Panc1 (cell line): ENCODE measurements around the gene CATSPERB. TPM values are rescaled to one million over a fixed set of nuclear protein-coding genes. Genes with fewer than 3 reads are reported as not detected.

Source experiments
- ATAC-seq: fragments of 200-7000 bp; cut with Tn5 transposase; 2 replicates; pipeline ENCODE4 v1.9.1; 2020; ENCODE audit warnings: mild to moderate bottlenecking, moderate library complexity
- BruUV-seq: library from RNA; stranded (reverse); fragments of 400-500 nt; replicated peaks from 2 replicates; lab custom pipeline; 2021; lab: Mats Ljungman, UMichigan
- CTCF ChIA-PET: fragments of 300-600 bp; sonication (Branson Sonifier 250); formaldehyde crosslinking; loops from one replicate; lab custom pipeline; 2022; ENCODE audit warnings: antibody characterized with exemption; lab: Charles Lee
- POLR2A ChIA-PET: fragments of 300-600 bp; sonication (Branson Sonifier 250); formaldehyde crosslinking; loops from one replicate; lab custom pipeline; 2022; ENCODE audit warnings: antibody characterized with exemption; lab: Charles Lee
- DNase-seq: peaks from one replicate; pipeline ENCODE4 v3.0.0-alpha.2; 2010; ENCODE audit warnings: low read depth, low spot score
- H3K27ac ChIP-seq: 2 replicates; pipeline ENCODE4 v1.5.1; 2011; ENCODE audit warnings: mild to moderate bottlenecking, low read length, inconsistent platforms
- H3K27me3 ChIP-seq: fragments of 200-500 bp; sonication (Bioruptor generic); 2 replicates; pipeline ENCODE4 v1.6.0; 2014; ENCODE audit warnings: low read length, inconsistent platforms; ENCODE audit not compliant: control insufficient read depth, insufficient read depth
- H3K36me3 ChIP-seq: fragments of 200-500 bp; sonication (Bioruptor generic); 2 replicates; pipeline ENCODE4 v1.5.1; 2014; ENCODE audit warnings: inconsistent platforms, mild to moderate bottlenecking, low read length, moderate library complexity; ENCODE audit not compliant: control insufficient read depth, insufficient read depth
- H3K4me1 ChIP-seq: 2 replicates; pipeline ENCODE4 v1.5.1; 2011; ENCODE audit warnings: inconsistent platforms, mild to moderate bottlenecking, low read length, moderate library complexity; ENCODE audit not compliant: control insufficient read depth, insufficient read depth
- H3K4me3 ChIP-seq, 2 experiments: 2 replicates each; pipeline ENCODE4 v1.5.1; 2011 to 2012; ENCODE audit warnings: low read depth in 2 of 2, low read length in 2 of 2, mild to moderate bottlenecking in 2 of 2, inconsistent platforms in 1 of 2, moderate library complexity in 1 of 2
- H3K9me3 ChIP-seq: fragments of 200-500 bp; sonication (Bioruptor generic); 2 replicates; pipeline ENCODE4 v1.5.1; 2014; ENCODE audit warnings: low read depth, mild to moderate bottlenecking, inconsistent platforms, low read length, moderate library complexity; ENCODE audit not compliant: control insufficient read depth, insufficient read depth
- CTCF ChIP-seq: fragments of 450-650 bp; IDR thresholded peaks from 2 replicates; pipeline ENCODE4 v1.5.1; 2017; ENCODE audit warnings: mild to moderate bottlenecking
- POLR2AphosphoS5 ChIP-seq: IDR thresholded peaks from 2 replicates; pipeline ENCODE4 v1.6.1; 2012; ENCODE audit warnings: mild to moderate bottlenecking, low read depth, low read length, moderate library complexity
- REST ChIP-seq, 2 experiments: IDR thresholded peaks; 2 replicates each; pipeline ENCODE4 v1.6.1; 2011 to 2012; ENCODE audit warnings: low read depth in 2 of 2, control low read depth in 1 of 2, low read length in 1 of 2, mild to moderate bottlenecking in 1 of 2, moderate library complexity in 1 of 2; ENCODE audit not compliant: insufficient read depth in 1 of 2
- SIN3A ChIP-seq: IDR thresholded peaks from 2 replicates; pipeline ENCODE4 v1.6.1; 2012; ENCODE audit warnings: low read depth, mild to moderate bottlenecking, low read length, moderate library complexity, borderline replicate concordance; ENCODE audit not compliant: insufficient read depth
- TCF7L2 ChIP-seq: IDR thresholded peaks from 2 replicates; pipeline ENCODE4 v1.6.1; 2011; ENCODE audit warnings: mild to moderate bottlenecking, low read depth, low read length, inconsistent platforms
- in situ Hi-C: cut with HindIII; loops from 2 replicates; pipeline ENCODE4 v1.10.0; 2016; ENCODE audit warnings: low sequenced_read_pairs, low pct_unique_long_range_greater_than_20kb
- intact Hi-C: fragments of 100-400 bp; cut with micrococcal nuclease; formaldehyde crosslinking; loops from one replicate; pipeline ENCODE4 v1.10.0; 2022; ENCODE audit not compliant: unreplicated experiment
- total RNA-seq: library from RNA; stranded (reverse); gene quantifications from one replicate; pipeline ENCODE4 v1.2.1, GENCODE V29; 2021; ENCODE audit not compliant: unreplicated experiment

CATSPERB gene
- total RNA-seq, 1 experiment from 2014 or later, result not detected

DNA sequence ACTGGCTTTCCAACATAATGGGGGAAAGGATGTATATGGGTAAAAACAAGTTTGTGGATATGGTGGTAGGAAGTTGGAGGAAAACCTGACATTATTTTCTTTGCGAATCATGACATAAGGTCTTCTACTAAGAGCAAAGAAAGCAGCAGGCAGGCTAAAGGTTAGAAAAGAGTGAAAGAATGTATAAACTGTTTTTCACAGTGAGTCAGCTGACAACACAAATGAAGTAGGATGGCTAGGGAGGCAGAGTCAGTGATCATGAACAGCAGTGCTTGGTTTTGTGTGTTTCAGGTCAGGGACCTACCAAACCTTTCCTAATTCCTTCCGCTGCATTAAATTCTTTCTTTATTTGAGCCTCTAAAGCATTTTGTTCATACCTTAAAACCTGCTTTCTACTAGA is 46.3 kb upstream of the CATSPERB start:
- Histone ChIP-seq H3K4me1 (no peaks in the 10 kb centered on the region), H3K27me3 (no peaks in the 10 kb centered on the region; the same call in 1 of the 2 replicates), H3K4me3 (no peak overlapping the region), H3K27ac (no peak overlapping the region), H3K9me3 (no peaks in the 10 kb centered on the region), H3K36me3 (no peaks in the 10 kb centered on the region)
- no TSS peak for BruUV-seq
- POLR2A ChIA-PET, result no interaction called here
- ATAC-seq (no peak), DNase-seq (no peak)
- TF ChIP-seq REST (IDR thresholded peaks at IDR 0.05; ENCODE audit: insufficient read depth in 1 of 2, low read depth in 2 of 2, low read length in 1 of 2), result no peak
- TF ChIP-seq SIN3A, result no peak
- TF ChIP-seq POLR2AphosphoS5, result no peak
- TF ChIP-seq CTCF, result no peak
- TF ChIP-seq TCF7L2, result no peak
- in situ Hi-C loops, result no loop called here
- CTCF ChIA-PET, result no interaction called here
- intact Hi-C loops, result no loop called here

- POLR2A ChIA-PET, result no interaction called here
- in situ Hi-C loops, result no loop called here
Observed at GRCh38 chr14:91774140-91775096, 42.5 kb upstream of the CATSPERB start.

More at GRCh38 chr14:91774140-91775096, 42.5 kb upstream of the CATSPERB start:
- DNase-seq, result no peak
- Histone ChIP-seq H3K4me3 (no peak overlapping the region), H3K36me3 (no peaks in the 10 kb centered on the region), H3K27me3 (no peaks in the 10 kb centered on the region), H3K27ac (no peak overlapping the region), H3K4me1 (no peaks in the 10 kb centered on the region), H3K9me3 (no peaks in the 10 kb centered on the region)
- no TSS peak for BruUV-seq
- intact Hi-C loops, result no loop called here
- no peak for ATAC-seq
- TF ChIP-seq CTCF (no peak), REST (IDR thresholded peaks at IDR 0.05; ENCODE audit: insufficient read depth in 1 of 2, low read depth in 2 of 2, low read length in 1 of 2) (no peak), SIN3A (no peak), TCF7L2 (no peak), POLR2AphosphoS5 (no peak)
- CTCF ChIA-PET, result no interaction called here
